GM12801 (cell line): Measurements from ENCODE around the gene UCMA.

ENCODE experiments used
- CTCF ChIP-seq: IDR thresholded peaks from one replicate; pipeline ENCODE4 v1.5.1; 2011; ENCODE audit warnings: control low read depth; ENCODE audit not compliant: insufficient read length; ENCODE audit errors: extremely low read depth

The UCMA gene

GRCh38 chr10:13239923-13240322, 5.7 kb upstream of the UCMA start:
- TF ChIP-seq CTCF: no peak

- TF ChIP-seq CTCF: no peak
Observed at GRCh38 chr10:13238271-13239077, 4.3 kb upstream of the UCMA start.

- TF ChIP-seq CTCF: no peak
Observed at GRCh38 chr10:13236638-13237037, 2.5 kb upstream of the UCMA start.

GRCh38 chr10:13233358-13233757, 816 bp downstream of the UCMA start:
- TF ChIP-seq CTCF: no peak

GRCh38 chr10:13231808-13232207, 2.4 kb downstream of the UCMA start:
- TF ChIP-seq CTCF: no peak

- no peak for TF ChIP-seq CTCF
Observed at GRCh38 chr10:13231190-13231589, 3.0 kb downstream of the UCMA start.

- no peak for TF ChIP-seq CTCF
Observed at GRCh38 chr10:13227031-13227430, 7.1 kb downstream of the UCMA start.
